ENCODE measurements around the gene ELP4.
A peak's percentile ranks its signal among the peaks of the same experiment; 100 is the strongest.

ELP4 gene, protein sequence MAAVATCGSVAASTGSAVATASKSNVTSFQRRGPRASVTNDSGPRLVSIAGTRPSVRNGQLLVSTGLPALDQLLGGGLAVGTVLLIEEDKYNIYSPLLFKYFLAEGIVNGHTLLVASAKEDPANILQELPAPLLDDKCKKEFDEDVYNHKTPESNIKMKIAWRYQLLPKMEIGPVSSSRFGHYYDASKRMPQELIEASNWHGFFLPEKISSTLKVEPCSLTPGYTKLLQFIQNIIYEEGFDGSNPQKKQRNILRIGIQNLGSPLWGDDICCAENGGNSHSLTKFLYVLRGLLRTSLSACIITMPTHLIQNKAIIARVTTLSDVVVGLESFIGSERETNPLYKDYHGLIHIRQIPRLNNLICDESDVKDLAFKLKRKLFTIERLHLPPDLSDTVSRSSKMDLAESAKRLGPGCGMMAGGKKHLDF

DNA sequence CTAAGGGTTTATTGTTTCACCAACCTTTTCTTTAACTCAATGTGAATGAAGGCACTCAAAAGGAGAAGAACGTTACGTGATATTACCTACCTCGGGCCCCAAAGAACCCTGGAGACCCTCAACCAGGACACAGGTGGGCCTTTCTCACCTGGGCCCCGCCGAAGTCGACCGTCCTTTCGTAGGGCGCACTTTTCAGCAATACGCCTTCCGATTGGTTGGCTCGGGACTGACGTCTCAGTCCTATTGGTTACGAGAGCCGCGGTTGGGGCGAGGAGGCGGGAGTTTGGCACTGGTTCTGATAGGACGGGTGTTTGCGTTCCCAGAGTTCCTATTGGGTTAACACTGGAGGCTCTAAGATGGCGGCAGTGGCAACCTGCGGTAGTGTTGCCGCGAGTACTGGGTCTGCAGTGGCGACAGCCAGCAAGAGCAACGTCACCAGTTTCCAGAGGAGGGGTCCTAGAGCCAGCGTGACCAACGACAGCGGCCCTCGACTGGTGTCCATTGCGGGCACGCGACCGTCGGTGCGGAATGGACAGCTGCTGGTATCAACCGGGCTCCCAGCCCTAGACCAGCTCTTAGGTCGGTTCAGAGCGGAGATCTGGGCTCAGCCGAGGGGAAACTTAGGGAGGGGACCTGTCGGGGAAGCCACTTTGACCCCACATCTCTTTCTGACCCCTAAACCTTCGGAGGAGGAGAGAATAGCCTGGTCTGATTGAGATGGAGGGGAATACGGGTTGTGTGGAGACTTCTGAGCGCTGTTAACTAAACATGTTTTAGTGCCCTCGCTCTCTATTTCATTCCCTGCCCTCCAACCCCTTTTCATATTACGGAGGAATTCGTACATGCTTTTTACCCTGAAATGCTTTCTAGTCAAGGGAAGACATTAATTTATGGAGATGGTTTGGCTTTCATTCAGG lies at the start of gene ELP4, which contains the start of gene IMMP1L:
ELP4 (plus strand) TSS at position 339 of the 917 bp plus-strand sequence; CDS start at position 357, 18 bp downstream.
IMMP1L (minus strand) TSS at position 194 of the 917 bp plus-strand sequence. CDS start 46,346 bp downstream, outside the sequence.
- peak within 1 kb of the TSS; percentile 91 for H3K4me3 ChIP-seq (ENCODE audit: control insufficient read depth, low read depth, low read length)
- TF ChIP-seq, protein P1, sequence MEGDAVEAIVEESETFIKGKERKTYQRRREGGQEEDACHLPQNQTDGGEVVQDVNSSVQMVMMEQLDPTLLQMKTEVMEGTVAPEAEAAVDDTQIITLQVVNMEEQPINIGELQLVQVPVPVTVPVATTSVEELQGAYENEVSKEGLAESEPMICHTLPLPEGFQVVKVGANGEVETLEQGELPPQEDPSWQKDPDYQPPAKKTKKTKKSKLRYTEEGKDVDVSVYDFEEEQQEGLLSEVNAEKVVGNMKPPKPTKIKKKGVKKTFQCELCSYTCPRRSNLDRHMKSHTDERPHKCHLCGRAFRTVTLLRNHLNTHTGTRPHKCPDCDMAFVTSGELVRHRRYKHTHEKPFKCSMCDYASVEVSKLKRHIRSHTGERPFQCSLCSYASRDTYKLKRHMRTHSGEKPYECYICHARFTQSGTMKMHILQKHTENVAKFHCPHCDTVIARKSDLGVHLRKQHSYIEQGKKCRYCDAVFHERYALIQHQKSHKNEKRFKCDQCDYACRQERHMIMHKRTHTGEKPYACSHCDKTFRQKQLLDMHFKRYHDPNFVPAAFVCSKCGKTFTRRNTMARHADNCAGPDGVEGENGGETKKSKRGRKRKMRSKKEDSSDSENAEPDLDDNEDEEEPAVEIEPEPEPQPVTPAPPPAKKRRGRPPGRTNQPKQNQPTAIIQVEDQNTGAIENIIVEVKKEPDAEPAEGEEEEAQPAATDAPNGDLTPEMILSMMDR (conservative IDR thresholded peaks at IDR 0.05; ENCODE audit: control insufficient read depth, insufficient read depth, low read depth, low read length) = no peak
- peak; percentile 95 for DNase-seq (ENCODE audit: low read depth)

DNA sequence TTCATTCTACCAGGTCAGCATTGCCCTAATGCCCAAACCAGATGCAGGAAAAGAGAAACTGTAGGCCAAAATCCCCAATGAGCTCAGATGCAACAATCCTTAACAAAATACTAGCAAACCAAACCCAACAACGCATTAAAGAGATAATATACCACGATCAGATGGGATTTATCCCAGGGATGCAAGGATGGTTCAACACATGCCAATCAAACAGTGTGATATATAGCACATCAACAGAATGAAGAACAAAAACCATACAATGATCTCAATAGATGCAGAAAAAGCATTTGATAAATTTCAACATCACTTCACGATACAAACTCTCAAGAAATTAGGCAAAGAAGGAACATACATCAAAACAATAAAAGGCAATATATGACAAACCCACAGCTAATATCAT lies 45.1 kb upstream of the ELP4 start:
- TF ChIP-seq, protein P1 (conservative IDR thresholded peaks at IDR 0.05; ENCODE audit: control insufficient read depth, insufficient read depth, low read depth, low read length) = no peak

DNA sequence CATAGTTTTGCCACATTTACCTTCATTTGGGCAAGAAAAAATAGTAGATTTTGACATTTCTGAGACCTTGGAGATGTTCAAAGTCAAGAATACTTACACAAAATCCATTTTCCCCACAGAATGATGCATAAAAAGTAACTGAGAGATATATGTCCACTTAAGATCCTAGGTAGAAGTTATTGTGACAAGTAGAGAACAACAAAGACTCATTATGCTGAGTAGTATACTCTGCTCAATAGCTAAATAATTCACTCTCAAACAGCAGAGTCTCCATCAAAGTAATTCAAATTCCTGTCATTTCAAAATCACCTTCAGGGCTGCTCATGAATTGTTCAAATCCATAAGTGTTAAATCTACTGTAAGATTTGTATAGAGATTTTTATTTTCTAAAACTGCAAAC lies 35.5 kb upstream of the ELP4 start:
- TF ChIP-seq, protein P1 (conservative IDR thresholded peaks at IDR 0.05; ENCODE audit: control insufficient read depth, insufficient read depth, low read depth, low read length) = no peak
- no peak for DNase-seq (ENCODE audit: low read depth)

More for the DNA sequence above, 45.1 kb upstream of the ELP4 start:
- H3K4me3 ChIP-seq (ENCODE audit: control insufficient read depth, low read depth, low read length) = no peak overlapping the region
- DNase-seq (ENCODE audit: low read depth) = no peak

DNA sequence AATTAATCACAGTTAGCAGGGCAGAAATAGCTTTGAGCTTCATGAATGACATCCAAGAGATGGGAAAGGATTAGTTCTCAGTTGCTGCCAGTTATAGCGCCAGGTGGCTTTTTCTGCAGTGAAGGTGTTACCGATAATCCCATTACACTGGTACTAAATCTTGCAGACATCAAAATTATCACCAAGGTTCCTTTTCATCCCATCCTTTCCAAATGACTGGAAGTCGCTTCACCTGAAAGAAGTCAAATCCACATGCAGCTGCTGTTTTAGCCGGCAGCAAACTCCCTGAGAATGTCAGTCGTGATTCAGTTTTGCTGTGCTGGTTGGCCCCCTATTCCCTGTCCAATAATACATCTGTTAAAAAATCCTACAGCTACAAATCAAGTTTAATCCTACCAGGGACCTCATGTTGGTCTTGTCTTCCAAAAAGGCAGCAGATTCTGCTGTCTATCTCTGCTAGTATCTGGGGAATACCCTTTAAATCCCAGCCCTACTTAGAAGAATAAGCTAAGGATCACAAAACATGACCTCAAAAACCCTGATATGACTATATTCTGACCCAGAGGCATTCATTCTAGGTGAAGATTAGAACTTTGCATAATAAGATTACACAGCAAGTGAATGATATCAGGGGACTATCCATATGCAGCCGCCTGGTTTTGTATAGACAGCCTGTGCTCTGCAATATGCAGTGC lies 31.9 kb upstream of the ELP4 start:
- TF ChIP-seq, protein P1 (conservative IDR thresholded peaks at IDR 0.05; ENCODE audit: control insufficient read depth, insufficient read depth, low read depth, low read length) = no peak
- H3K4me3 ChIP-seq (ENCODE audit: control insufficient read depth, low read depth, low read length) = no peak overlapping the region
- DNase-seq (ENCODE audit: low read depth) = no peak

More for the DNA sequence above, 35.5 kb upstream of the ELP4 start:
- H3K4me3 ChIP-seq (ENCODE audit: control insufficient read depth, low read depth, low read length) = no peak overlapping the region

DNA sequence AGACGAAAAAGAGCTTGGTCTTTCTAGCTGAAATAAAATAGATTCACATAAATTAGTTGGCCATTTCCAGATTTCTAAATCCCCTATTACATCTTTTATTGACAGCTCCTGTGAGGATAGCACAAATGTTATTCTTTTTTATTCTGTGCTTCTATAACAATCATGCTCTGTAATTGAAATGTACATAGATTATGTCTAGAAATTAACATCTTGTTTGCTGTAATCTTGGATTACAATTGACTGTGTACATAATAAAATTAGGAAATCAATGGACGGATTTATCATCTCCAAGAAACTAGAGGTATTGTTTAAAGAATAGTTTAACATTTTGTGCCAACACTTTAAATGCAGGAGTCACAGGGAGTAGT lies 31.4 kb upstream of the ELP4 start:
- no peak overlapping the region for H3K4me3 ChIP-seq (ENCODE audit: control insufficient read depth, low read depth, low read length)
- no peak for DNase-seq (ENCODE audit: low read depth)
- TF ChIP-seq, protein P1 (conservative IDR thresholded peaks at IDR 0.05; ENCODE audit: control insufficient read depth, insufficient read depth, low read depth, low read length) = no peak

DNA sequence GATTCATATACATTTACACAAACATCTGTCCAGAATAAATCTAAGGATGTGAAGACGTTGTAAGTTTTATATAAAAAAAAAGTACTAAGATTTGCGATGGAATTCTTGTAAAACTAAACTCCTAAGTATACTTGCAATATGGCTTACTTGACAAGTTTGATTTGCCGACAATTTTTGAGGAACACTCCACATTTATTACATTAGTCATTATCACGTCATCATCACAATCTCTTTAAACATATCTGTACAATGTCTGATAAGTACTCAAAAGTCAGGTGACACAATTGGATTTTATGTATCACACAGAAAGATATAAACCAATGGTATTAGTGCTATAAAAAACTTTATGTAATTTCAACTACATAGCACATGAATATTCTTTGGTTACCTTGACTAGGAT lies 30.5 kb upstream of the ELP4 start:
- DNase-seq (ENCODE audit: low read depth) = no peak
- H3K4me3 ChIP-seq (ENCODE audit: control insufficient read depth, low read depth, low read length) = no peak overlapping the region
- TF ChIP-seq, protein P1 (conservative IDR thresholded peaks at IDR 0.05; ENCODE audit: control insufficient read depth, insufficient read depth, low read depth, low read length) = no peak
